ENCODE data around the gene AZU1. TPM values are rescaled to one million over a fixed set of nuclear protein-coding genes. Genes with fewer than 3 reads are reported as not detected.

The AZU1 gene
- polyA plus RNA-seq, 2 of the 4 experiments (the other 2 are of a cell fraction): 0.31 to 0.32 TPM

DNA sequence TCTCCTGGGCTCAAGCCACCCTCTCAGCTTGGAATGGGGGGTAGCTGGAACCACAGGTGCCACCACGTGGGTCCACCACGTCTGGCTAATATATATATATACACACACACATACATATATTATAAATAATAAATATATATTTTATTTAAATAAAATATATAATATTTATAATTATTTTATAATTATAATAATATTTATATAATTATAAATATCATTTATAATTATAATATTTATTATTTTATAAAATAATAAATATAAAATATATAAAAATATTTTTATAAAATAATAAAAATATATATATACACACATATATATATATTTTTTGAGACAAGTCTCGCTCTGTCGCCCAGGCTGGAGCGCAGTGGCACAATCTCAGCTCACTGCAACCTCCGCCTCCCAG lies 26.9 kb downstream of the AZU1 start:
- DNase-seq (ENCODE audit: low read depth in 1 of 2, low spot score in 1 of 2) (no peak), ATAC-seq (no peak), FAIRE-seq (no peak)
- 66% methylated on average over 6 of the region's 6 CpGs for WGBS (ENCODE audit: missing lambda C conversion rate)
- peaks cover 21% of the 10 kb centered on the region for H3K4me1 ChIP-seq
- H3K9me3 ChIP-seq: no peaks in the 10 kb centered on the region
- no peak overlapping the region for H3K4me3 ChIP-seq
- no peak for TF ChIP-seq MAFK (IDR thresholded peaks at IDR 0.05; ENCODE audit: partially characterized antibody)
- TF ChIP-seq FOXS1 (CRISPR knock-in tag; IDR thresholded peaks at IDR 0.05): no peak
- no peak for TF ChIP-seq CHD4 (IDR thresholded peaks at IDR 0.05; ENCODE audit: borderline replicate concordance)
- no peak for TF ChIP-seq POLR2AphosphoS2 (conservative IDR thresholded peaks at IDR 0.05; ENCODE audit: low read length)
- TF ChIP-seq CBX8 (IDR thresholded peaks at IDR 0.05): no peak
- TF ChIP-seq, protein P1, sequence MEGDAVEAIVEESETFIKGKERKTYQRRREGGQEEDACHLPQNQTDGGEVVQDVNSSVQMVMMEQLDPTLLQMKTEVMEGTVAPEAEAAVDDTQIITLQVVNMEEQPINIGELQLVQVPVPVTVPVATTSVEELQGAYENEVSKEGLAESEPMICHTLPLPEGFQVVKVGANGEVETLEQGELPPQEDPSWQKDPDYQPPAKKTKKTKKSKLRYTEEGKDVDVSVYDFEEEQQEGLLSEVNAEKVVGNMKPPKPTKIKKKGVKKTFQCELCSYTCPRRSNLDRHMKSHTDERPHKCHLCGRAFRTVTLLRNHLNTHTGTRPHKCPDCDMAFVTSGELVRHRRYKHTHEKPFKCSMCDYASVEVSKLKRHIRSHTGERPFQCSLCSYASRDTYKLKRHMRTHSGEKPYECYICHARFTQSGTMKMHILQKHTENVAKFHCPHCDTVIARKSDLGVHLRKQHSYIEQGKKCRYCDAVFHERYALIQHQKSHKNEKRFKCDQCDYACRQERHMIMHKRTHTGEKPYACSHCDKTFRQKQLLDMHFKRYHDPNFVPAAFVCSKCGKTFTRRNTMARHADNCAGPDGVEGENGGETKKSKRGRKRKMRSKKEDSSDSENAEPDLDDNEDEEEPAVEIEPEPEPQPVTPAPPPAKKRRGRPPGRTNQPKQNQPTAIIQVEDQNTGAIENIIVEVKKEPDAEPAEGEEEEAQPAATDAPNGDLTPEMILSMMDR (IDR thresholded peaks at IDR 0.05): no peak
- TF ChIP-seq CHD2 (IDR thresholded peaks at IDR 0.05; ENCODE audit: low read length, partially characterized antibody): no peak
- TF ChIP-seq, protein P2, sequence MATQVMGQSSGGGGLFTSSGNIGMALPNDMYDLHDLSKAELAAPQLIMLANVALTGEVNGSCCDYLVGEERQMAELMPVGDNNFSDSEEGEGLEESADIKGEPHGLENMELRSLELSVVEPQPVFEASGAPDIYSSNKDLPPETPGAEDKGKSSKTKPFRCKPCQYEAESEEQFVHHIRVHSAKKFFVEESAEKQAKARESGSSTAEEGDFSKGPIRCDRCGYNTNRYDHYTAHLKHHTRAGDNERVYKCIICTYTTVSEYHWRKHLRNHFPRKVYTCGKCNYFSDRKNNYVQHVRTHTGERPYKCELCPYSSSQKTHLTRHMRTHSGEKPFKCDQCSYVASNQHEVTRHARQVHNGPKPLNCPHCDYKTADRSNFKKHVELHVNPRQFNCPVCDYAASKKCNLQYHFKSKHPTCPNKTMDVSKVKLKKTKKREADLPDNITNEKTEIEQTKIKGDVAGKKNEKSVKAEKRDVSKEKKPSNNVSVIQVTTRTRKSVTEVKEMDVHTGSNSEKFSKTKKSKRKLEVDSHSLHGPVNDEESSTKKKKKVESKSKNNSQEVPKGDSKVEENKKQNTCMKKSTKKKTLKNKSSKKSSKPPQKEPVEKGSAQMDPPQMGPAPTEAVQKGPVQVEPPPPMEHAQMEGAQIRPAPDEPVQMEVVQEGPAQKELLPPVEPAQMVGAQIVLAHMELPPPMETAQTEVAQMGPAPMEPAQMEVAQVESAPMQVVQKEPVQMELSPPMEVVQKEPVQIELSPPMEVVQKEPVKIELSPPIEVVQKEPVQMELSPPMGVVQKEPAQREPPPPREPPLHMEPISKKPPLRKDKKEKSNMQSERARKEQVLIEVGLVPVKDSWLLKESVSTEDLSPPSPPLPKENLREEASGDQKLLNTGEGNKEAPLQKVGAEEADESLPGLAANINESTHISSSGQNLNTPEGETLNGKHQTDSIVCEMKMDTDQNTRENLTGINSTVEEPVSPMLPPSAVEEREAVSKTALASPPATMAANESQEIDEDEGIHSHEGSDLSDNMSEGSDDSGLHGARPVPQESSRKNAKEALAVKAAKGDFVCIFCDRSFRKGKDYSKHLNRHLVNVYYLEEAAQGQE (IDR thresholded peaks at IDR 0.05): no peak
- TF ChIP-seq, protein P3, sequence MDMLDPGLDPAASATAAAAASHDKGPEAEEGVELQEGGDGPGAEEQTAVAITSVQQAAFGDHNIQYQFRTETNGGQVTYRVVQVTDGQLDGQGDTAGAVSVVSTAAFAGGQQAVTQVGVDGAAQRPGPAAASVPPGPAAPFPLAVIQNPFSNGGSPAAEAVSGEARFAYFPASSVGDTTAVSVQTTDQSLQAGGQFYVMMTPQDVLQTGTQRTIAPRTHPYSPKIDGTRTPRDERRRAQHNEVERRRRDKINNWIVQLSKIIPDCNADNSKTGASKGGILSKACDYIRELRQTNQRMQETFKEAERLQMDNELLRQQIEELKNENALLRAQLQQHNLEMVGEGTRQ (IDR thresholded peaks at IDR 0.05): no peak
- TF ChIP-seq RCOR1 (IDR thresholded peaks at IDR 0.05; ENCODE audit: low read depth, low read length): no peak
- TF ChIP-seq, protein P4, sequence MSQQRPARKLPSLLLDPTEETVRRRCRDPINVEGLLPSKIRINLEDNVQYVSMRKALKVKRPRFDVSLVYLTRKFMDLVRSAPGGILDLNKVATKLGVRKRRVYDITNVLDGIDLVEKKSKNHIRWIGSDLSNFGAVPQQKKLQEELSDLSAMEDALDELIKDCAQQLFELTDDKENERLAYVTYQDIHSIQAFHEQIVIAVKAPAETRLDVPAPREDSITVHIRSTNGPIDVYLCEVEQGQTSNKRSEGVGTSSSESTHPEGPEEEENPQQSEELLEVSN (IDR thresholded peaks at IDR 0.05; ENCODE audit: borderline replicate concordance, low read depth): no peak
- no peak for TF ChIP-seq EHMT2 (IDR thresholded peaks at IDR 0.05; ENCODE audit: low read depth)
- no peak for TF ChIP-seq KDM5A (IDR thresholded peaks at IDR 0.05)
- TF ChIP-seq KDM1A (IDR thresholded peaks at IDR 0.05; ENCODE audit: low read depth): no peak
- no peak for TF ChIP-seq EP300 (IDR thresholded peaks at IDR 0.05)
- no peak overlapping the region for H3K27ac ChIP-seq
- ChIA-PET CTCF (interaction anchor here (0.9 to 1.6 kb wide), 2 partner anchors 84 to 127 kb away, joined by 3 read pairs; no protein-coding TSS in a partner anchor), POLR2A (interaction anchor here (0.6 kb wide), 1 partner anchor 227 kb away, joined by 4 read pairs; no protein-coding TSS in a partner anchor)
- H3K4me2 ChIP-seq: no peak overlapping the region

DNA sequence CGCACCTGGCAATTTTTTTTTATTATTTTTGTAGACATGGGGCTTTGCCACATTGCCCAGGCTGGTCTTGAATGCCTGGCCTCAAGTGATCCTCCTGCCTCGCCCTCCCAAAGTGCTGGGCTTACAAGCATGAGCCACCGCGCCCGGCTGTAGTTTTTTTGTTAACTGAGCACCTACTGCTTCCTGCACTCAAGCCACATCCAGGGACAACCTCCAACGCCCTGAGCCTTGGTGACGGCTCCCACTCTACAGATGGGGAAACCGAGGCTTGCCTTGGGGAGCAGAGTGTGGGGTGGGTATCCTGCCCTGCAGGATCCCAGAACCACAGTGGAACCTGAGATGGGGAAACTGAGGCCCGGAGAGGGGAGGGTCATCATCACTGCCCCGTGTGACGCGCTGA lies 27.5 kb downstream of the AZU1 start:
- H3K9me3 ChIP-seq: no peaks in the 10 kb centered on the region
- no peak overlapping the region for H3K27ac ChIP-seq
- FAIRE-seq (no peak), ATAC-seq (no peak), DNase-seq (ENCODE audit: low read depth in 1 of 2, low spot score in 1 of 2) (no peak)
- WGBS (ENCODE audit: missing lambda C conversion rate): 76% methylated on average over 6 of the region's 12 CpGs
- ChIA-PET CTCF (interaction anchor here (0.9 to 1.6 kb wide), 3 partner anchors 9 to 127 kb away, joined by 3 to 4 read pairs (median 3); no protein-coding TSS in a partner anchor), POLR2A (no interaction called here)
- no peak overlapping the region for H3K4me3 ChIP-seq
- peaks cover 26% of the 10 kb centered on the region for H3K4me1 ChIP-seq
- TF ChIP-seq EHMT2 (IDR thresholded peaks at IDR 0.05; ENCODE audit: low read depth) (no peak), NFE2L2 (conservative IDR thresholded peaks at IDR 0.05; ENCODE audit: low read length) (no peak), SMC3 (IDR thresholded peaks at IDR 0.05) (no peak), ZC3H11A (IDR thresholded peaks at IDR 0.05) (no peak), RCOR1 (IDR thresholded peaks at IDR 0.05; ENCODE audit: low read depth, low read length) (no peak), FOSB (CRISPR knock-in tag; IDR thresholded peaks at IDR 0.05) (no peak), CHD4 (IDR thresholded peaks at IDR 0.05; ENCODE audit: borderline replicate concordance) (no peak), HOXB5 (CRISPR knock-in tag; IDR thresholded peaks at IDR 0.05) (no peak), FOSL2 (IDR thresholded peaks at IDR 0.05) (no peak), FOSL2 (CRISPR knock-in tag; IDR thresholded peaks at IDR 0.05) (no peak), HEYL (CRISPR knock-in tag; IDR thresholded peaks at IDR 0.05) (no peak)
- TF ChIP-seq, protein P1 (IDR thresholded peaks at IDR 0.05): no peak
- TF ChIP-seq, protein P5, sequence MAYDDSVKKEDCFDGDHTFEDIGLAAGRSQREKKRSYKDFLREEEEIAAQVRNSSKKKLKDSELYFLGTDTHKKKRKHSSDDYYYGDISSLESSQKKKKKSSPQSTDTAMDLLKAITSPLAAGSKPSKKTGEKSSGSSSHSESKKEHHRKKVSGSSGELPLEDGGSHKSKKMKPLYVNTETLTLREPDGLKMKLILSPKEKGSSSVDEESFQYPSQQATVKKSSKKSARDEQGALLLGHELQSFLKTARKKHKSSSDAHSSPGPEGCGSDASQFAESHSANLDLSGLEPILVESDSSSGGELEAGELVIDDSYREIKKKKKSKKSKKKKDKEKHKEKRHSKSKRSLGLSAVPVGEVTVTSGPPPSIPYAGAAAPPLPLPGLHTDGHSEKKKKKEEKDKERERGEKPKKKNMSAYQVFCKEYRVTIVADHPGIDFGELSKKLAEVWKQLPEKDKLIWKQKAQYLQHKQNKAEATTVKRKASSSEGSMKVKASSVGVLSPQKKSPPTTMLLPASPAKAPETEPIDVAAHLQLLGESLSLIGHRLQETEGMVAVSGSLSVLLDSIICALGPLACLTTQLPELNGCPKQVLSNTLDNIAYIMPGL (CRISPR knock-in tag; IDR thresholded peaks at IDR 0.05; ENCODE audit: borderline replicate concordance): no peak
- H3K4me2 ChIP-seq: no peak overlapping the region
